GM19455 (cell line): ENCODE results near the gene NGDN.

Experiments
- ATAC-seq: cut with Tn5 transposase; IDR thresholded peaks from one replicate; pipeline ENCODE4 v1.9.1; 2021; ENCODE audit not compliant: unreplicated experiment

NGDN gene

GRCh38 chr14:23468704-23469126, 788 bp upstream of the NGDN start:
- no peak for ATAC-seq

- ATAC-seq, result no peak
Measured at GRCh38 chr14:23469906-23470403, 452 bp downstream of the NGDN start.

- ATAC-seq, result no peak
Measured at GRCh38 chr14:23470947-23471346, 1.4 kb downstream of the NGDN start.

- no peak for ATAC-seq
Measured at GRCh38 chr14:23478109-23478759, 8.7 kb downstream of the NGDN start.

- no peak for ATAC-seq
Measured at GRCh38 chr14:23481362-23481970, 12.0 kb downstream of the NGDN start.

GRCh38 chr14:23481979-23482822, 12.7 kb downstream of the NGDN start:
- no peak for ATAC-seq

GRCh38 chr14:23482823-23483148, 13.3 kb downstream of the NGDN start:
- ATAC-seq, result no peak

- no peak for ATAC-seq
Measured at GRCh38 chr14:23483236-23483854, 13.8 kb downstream of the NGDN start.

- ATAC-seq, result no peak
Measured at GRCh38 chr14:23485326-23485725, 15.8 kb downstream of the NGDN start.

- ATAC-seq, result no peak
Measured at GRCh38 chr14:23486036-23486435, 16.5 kb downstream of the NGDN start.

GRCh38 chr14:23487216-23487615, 17.7 kb downstream of the NGDN start:
- no peak for ATAC-seq

- ATAC-seq, result no peak
Measured at GRCh38 chr14:23492618-23493272, 23.2 kb downstream of the NGDN start.

- ATAC-seq, result no peak
Measured at GRCh38 chr14:23494223-23494622, 24.7 kb downstream of the NGDN start.

- no peak for ATAC-seq
Measured at GRCh38 chr14:23512156-23512555, 42.7 kb downstream of the NGDN start.

- no peak for ATAC-seq
Measured at GRCh38 chr14:23513005-23513817, 43.7 kb downstream of the NGDN start.

- ATAC-seq, result no peak
Measured at GRCh38 chr14:23513818-23514643, 44.5 kb downstream of the NGDN start.

GRCh38 chr14:23514644-23514957, 45.1 kb downstream of the NGDN start:
- ATAC-seq, result no peak

- ATAC-seq, result no peak
Measured at GRCh38 chr14:23517650-23518326, 48.3 kb downstream of the NGDN start.

- ATAC-seq, result no peak
Measured at GRCh38 chr14:23518709-23519108, 49.2 kb downstream of the NGDN start.
